HUES48 (cell line): ENCODE results near the gene TGOLN2.
"Not testable (repeated sequence)": the region's sequence is repeated elsewhere in the genome, so short reads cannot be mapped to it uniquely, and the experiment has no call there.

Experiments
- H3K27ac ChIP-seq: one replicate; pipeline ENCODE4 v1.7.0; 2013; ENCODE audit warnings: low read depth, low read length, inconsistent platforms
- H3K27me3 ChIP-seq: 2 replicates; pipeline ENCODE4 v1.6.1; 2013; ENCODE audit warnings: mild to moderate bottlenecking, low read length; ENCODE audit not compliant: control insufficient read depth, insufficient read depth
- H3K36me3 ChIP-seq: 2 replicates; pipeline ENCODE4 v1.6.1; 2013; ENCODE audit warnings: low read length; ENCODE audit not compliant: control insufficient read depth, insufficient read depth
- H3K4me1 ChIP-seq: 2 replicates; pipeline ENCODE4 v1.6.1; 2013; ENCODE audit warnings: mild to moderate bottlenecking, low read length; ENCODE audit not compliant: control insufficient read depth, insufficient read depth
- H3K4me3 ChIP-seq: 2 replicates; pipeline ENCODE4 v1.5.1; 2013; ENCODE audit warnings: mild to moderate bottlenecking, low read depth, low read length
- H3K9ac ChIP-seq: 2 replicates; pipeline ENCODE4 v1.6.1; 2013; ENCODE audit warnings: mild to moderate bottlenecking, low read depth, low read length, moderate library complexity
- H3K9me3 ChIP-seq: 2 replicates; pipeline ENCODE4 v1.6.1; 2013; ENCODE audit warnings: low read length; ENCODE audit not compliant: control insufficient read depth, insufficient read depth

The TGOLN2 gene

DNA sequence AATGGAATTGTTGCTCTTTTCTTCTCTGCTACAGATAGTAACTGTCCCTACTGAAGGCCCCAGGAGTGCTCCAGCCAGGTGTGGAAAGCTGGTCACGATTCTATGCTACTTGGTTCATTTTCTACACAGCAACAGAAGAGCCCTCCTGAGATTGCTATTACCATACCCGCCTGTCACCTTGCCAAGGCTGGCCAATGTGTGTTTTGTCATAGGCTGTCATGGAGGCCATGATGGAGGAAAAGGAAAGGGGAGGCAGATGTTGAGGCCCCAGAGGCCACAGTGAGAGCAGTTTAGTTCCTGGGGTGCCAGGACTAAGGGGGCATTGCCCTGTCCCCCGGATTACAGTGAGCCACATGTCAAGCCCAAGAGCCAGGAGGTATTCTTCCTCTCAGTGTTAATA is 27.7 kb upstream of the TGOLN2 start:
- Histone ChIP-seq H3K27ac (no peak overlapping the region), H3K4me3 (peak overlapping the region; percentile 96), H3K36me3 (peaks cover 26% of the 10 kb centered on the region), H3K27me3 (no peaks in the 10 kb centered on the region), H3K4me1 (no peaks in the 10 kb centered on the region), H3K9ac (no peak overlapping the region), H3K9me3 (no peaks in the 10 kb centered on the region)

DNA sequence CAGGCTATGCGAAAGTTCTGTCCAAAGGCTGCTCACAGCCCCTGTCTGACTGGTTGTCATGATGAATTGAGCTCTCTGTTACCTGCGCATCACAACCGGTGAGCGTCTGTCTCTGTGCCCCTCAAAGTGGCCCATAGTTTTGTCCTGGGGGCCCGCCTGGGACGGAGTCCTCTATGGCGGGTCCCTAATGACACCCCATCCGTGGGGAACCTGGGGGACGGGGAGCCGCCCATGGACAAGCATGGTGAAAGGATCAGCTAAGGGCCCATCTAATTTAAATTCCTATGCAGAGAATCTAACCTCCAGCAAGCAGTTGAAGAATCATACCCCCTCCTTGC is 27.3 kb upstream of the TGOLN2 start:
- Histone ChIP-seq H3K4me3 (peak overlapping the region; percentile 96), H3K9me3 (no peaks in the 10 kb centered on the region), H3K27ac (peak overlapping the region; percentile 33), H3K27me3 (no peaks in the 10 kb centered on the region), H3K4me1 (no peaks in the 10 kb centered on the region), H3K36me3 (peaks cover 30% of the 10 kb centered on the region), H3K9ac (peak overlapping the region; percentile 71)

DNA sequence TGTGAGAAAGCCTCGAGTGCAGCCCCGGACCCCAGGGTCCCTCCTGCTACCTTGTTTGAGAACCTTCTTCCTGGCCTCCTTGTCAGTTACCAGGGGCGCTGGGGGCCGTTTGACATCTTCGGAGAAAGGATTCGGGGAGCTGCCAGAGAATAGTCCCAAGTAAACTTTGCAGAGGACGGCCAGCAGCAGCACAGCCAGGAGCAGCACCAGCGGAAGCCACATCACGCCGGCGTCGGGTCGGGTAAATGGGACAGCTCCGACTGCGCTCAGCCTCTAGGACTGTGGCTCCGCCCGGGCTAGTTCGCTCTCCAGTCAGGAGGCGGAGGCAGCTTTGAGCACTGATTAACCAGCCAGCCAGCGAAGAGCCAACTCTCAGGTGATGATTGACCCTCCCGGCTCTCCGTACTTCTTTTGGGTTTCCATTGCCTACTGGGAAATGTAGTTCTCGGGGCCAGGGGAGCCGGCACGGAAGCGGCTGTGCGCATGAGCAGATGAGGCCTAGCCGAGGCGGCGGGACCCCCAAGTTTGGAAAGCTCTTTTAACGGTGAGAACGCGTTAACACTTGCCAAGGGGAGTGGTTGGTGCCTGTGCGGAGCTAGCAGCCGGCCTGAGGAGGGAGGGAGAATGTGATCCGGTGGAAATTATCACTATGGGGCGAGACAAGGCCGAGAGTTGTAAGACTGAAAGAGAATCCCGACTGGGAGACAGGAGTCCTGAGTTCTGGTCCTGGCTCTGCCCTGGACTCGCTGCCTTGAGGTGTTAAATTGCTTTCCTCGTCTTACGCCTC is 26.7 kb upstream of the TGOLN2 start, which contains the start of the genes ELMOD3 and RETSAT:
Gene ELMOD3 (plus strand): TSS at position 484 of the 787 bp plus-strand sequence. CDS start 2,430 bp downstream, outside the sequence.
Gene RETSAT (minus strand): TSS at position 243 of the 787 bp plus-strand sequence. CDS start 21 bp downstream, at position 222.
- H3K4me3 ChIP-seq: peak within 1 kb of the TSS; percentile 96
- H3K9ac ChIP-seq: peak within 1 kb of the TSS; percentile 71
- peaks cover 36% of the 10 kb centered on the region for H3K36me3 ChIP-seq
- H3K9me3 ChIP-seq: no peaks in the 10 kb centered on the region
- no peaks in the 10 kb centered on the region for H3K4me1 ChIP-seq
- H3K27me3 ChIP-seq: no peaks in the 10 kb centered on the region
- H3K27ac ChIP-seq: peak within 1 kb of the TSS; percentile 33

DNA sequence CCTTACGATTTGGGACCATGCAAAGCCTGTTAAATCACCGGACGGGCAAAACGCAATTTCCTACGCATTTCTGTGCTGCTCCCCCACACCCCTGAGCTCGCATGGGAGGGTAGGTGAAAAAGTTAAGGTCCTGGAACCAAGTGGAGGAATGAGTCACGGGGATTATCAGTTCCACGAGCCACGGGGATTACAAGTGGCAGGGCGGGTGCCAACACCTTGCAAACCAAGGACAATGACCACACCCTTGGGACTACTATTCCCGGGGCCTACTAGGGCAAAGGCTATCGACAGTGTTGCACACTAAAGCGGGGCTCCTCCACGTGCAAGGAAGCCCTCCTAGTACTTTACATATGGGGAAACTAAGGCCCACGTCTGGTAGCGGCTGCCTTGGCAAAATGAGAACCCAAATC is 26.1 kb upstream of the TGOLN2 start:
- peak overlapping the region; percentile 96 for H3K4me3 ChIP-seq
- no peaks in the 10 kb centered on the region for H3K4me1 ChIP-seq
- no peak overlapping the region for H3K9ac ChIP-seq
- H3K36me3 ChIP-seq: peaks cover 39% of the 10 kb centered on the region
- no peaks in the 10 kb centered on the region for H3K27me3 ChIP-seq
- H3K27ac ChIP-seq: no peak overlapping the region
- no peaks in the 10 kb centered on the region for H3K9me3 ChIP-seq

DNA sequence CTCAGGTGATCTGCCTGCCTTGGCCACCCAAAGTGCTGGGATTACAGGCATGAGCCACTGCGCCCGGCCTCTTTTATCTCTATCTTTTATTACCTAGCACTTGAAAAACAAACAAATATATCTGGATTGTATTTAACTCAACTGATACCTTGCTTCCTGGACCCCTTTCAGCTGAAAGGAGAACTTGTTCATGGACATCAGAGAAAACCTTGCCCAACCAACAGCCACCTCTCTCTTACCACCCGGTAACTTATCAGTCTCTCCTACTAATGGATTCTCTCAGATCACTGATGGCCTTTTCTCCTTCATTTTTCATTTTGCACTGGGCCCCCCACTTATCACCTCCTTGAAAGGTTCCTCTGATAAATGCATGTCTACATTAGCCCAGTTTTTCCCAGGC is 19.8 kb upstream of the TGOLN2 start:
- no peak overlapping the region for H3K27ac ChIP-seq
- H3K9me3 ChIP-seq: no peaks in the 10 kb centered on the region
- H3K36me3 ChIP-seq: peaks cover 56% of the 10 kb centered on the region
- no peaks in the 10 kb centered on the region for H3K4me1 ChIP-seq
- no peak overlapping the region for H3K9ac ChIP-seq
- no peak overlapping the region for H3K4me3 ChIP-seq
- H3K27me3 ChIP-seq: no peaks in the 10 kb centered on the region

DNA sequence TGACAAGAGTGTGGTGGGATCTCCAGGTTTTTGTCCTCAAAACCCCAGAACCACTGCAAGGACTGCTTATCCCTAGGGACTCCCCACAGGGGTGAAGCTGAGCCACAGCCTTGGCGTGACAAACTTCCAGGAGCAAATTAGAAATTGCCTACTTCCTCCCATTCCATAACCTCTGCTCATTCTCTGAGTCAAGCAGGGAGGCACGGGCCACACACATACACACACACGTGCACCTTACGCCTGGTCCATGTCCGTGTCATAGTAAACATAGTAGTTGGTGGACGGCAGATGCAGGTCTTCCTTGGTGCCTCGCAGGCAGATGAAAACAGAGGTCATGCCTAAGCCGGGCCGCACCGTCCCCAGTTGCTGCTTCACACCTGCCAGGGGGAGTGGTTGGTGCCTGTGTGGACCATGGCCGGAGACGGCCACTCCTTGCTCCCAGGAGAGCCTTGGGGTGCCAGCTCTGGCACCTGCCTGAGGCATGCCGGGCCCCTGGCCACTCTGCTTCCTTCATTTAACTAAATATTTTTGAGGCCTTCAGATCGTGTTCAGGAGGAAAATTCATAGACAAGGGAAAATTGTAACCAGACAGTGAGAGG is 16.7 kb upstream of the TGOLN2 start:
- Histone ChIP-seq H3K36me3 (peaks cover 35% of the 10 kb centered on the region), H3K27ac (no peak overlapping the region), H3K9me3 (no peaks in the 10 kb centered on the region)

DNA sequence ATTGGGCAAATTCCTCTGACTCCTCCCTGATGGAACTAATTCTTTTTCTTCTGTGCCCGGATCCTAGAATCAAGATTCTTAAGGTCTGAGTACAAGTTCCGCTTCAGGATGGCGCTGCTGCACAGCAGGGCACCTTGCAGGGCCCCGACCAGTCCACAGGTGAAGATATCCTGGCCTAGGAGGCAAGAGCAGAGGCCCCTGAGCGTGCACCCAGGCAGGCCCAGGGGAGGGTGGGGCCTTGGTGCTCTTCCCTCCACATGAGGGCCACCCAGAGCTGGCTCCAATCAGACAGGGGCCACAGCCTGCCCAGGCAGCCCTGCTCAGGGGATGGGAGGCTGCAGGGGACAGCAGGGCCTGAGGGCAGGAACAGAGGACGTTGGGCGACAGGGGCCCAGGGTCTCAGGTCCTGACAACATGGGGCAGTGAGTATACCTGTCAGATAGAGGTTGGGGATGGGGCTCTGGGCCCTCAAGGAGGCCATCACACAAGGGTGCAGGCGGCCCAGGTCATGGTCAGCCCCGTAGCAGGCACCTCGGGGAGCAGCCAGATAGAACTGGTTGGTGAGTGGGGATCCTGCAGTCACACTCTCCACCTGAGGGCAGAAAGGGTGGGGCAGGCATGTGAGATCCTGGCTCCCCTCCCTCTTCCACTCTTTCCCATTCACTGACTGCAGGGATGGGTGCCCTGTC is 15.6 kb upstream of the TGOLN2 start:
- not testable (repeated sequence) for H3K9me3 ChIP-seq, H3K9ac ChIP-seq, H3K27ac ChIP-seq, H3K4me1 ChIP-seq, H3K27me3 ChIP-seq, H3K4me3 ChIP-seq
- peaks cover 30% of the 10 kb centered on the region for H3K36me3 ChIP-seq

More for the DNA sequence above, 16.7 kb upstream of the TGOLN2 start:
- Histone ChIP-seq H3K4me1 (peaks cover 6% of the 10 kb centered on the region; the same call in 1 of the 2 replicates), H3K27me3 (no peaks in the 10 kb centered on the region), H3K9ac (no peak overlapping the region), H3K4me3 (no peak overlapping the region)

DNA sequence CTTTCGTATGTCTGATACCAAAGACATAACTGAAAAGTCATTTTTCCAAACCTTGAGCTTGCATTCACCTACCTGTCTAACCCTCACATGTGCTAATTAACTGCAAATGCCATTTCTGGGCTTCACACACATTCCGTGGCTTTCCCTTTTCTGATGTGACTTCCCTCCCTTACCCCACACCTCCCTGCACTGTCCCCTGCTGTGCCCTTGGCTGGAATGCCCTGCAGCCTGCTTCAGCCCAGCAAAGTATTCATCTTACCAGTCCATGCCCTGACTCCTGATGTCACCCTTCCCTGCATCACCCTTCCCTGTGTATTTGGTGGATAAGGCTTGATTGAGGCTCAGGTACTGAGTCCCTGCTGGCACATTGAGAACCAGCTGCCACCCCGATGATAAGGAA is 14.4 kb upstream of the TGOLN2 start:
- Histone ChIP-seq H3K9me3 (no peaks in the 10 kb centered on the region), H3K36me3 (peaks cover 26% of the 10 kb centered on the region), H3K9ac (no peak overlapping the region), H3K4me3 (no peak overlapping the region), H3K27ac (no peak overlapping the region), H3K4me1 (peaks cover 12% of the 10 kb centered on the region; the same call in 1 of the 2 replicates), H3K27me3 (no peaks in the 10 kb centered on the region)

DNA sequence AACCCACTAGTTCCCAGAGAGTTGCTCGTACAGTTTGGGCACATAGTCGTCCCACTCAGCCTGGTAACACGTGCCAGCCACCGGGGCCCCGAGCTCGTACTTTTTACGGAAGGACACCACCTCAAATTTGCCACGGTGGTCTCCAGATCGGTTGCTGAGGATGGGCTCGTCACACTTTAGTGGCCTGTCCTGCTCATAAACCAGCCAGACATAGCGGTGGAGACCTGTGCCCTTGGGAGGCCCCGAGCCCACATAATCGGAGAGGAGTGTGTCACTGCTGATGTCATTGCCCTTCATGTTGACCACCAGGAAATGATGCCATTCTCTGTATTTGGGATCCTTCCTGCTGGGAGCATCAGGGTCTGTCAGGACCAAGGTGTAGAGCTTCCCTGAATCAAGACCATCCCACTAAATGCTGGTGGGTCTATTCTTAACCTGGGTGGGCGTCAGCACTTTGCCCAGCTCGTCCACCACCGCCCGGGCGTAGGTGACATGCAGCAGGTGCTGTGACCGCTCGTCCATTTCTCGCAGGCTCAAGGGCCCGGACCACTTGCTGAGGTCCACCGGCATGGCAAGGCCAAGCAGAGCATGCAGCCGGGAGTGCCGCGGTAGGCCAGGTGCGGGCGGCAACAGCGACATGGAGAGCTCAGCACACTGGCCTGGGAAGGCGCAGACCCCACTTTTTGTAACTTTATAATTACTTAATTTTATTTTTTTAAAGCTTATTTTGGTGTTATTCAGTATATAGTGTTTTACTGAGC is 13.7 kb upstream of the TGOLN2 start:
- H3K9me3 ChIP-seq: no peaks in the 10 kb centered on the region
- H3K9ac ChIP-seq: no peak overlapping the region
- peaks cover 19% of the 10 kb centered on the region; the same call in 1 of the 2 replicates for H3K36me3 ChIP-seq
- no peak overlapping the region for H3K4me3 ChIP-seq
- no peaks in the 10 kb centered on the region for H3K27me3 ChIP-seq
- peaks cover 12% of the 10 kb centered on the region; the same call in 1 of the 2 replicates for H3K4me1 ChIP-seq
- no peak overlapping the region for H3K27ac ChIP-seq

DNA sequence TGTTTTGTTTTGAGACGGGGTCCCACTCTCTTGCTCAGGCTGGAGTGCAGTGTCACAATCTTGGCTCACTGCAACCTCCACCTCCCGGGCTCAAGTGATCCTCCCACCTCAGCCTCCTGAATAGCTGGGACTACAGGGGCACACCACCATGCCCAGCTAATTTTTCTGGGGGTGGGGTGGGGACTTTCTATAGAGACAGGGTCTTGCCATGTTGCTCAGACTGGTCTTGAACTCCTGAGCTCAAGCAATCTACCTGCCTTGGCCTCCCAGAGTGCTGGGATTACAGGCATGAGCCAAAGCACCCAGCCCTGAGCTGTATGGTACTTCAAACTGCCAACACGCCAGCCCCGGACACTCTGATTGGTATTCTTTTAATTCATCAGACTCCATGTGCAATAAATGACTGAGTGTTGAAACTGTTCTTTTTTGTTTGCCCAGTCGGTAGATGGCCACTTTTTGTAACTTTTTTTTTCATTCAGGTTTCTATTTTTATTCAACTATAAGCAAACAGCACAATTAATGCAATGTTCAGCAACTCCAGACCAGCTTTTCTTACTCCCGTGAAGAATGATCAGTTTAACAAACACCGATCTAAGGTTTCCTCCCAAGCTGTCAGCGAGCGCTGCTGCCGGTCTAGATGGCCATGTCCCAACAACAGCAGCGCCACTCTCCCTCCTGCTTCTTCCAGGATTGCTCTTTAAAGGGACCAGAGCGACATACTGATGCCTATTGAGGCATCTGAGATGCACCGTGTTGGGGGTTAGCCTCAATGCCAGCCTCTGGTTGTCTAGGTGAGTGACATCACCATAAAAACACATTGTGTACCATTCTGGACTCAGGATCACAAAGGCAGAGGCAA is 12.5 kb upstream of the TGOLN2 start:
- Histone ChIP-seq H3K4me3 (no peak overlapping the region), H3K4me1 (peaks cover 12% of the 10 kb centered on the region; the same call in 1 of the 2 replicates), H3K27me3 (no peaks in the 10 kb centered on the region), H3K9me3 (no peaks in the 10 kb centered on the region), H3K36me3 (peaks cover 7% of the 10 kb centered on the region; the same call in 1 of the 2 replicates), H3K9ac (no peak overlapping the region), H3K27ac (no peak overlapping the region)
